ENCODE measurements around the gene ITIH4.

Gene ITIH4

DNA sequence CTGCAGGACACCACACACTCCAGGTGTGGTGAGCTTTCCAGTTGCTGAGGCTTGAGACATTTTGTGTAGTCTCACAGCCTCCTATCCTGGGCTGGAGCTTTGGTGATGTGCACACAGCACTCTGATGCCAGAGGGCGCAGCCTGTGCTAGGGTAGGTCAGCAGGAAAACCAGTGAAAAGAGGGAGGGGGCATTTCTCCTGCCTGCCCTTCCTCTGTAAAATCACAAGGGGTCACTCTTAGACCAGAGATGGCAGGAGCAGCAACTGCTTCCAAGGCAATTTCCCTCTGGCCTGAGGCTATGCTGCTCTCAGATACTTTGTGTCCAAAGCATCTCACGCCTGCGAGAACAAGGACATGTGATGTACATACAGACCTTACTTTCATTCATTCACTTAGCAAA is 20.9 kb upstream of the ITIH4 start:
- no peak overlapping the region for H3K27ac ChIP-seq
- no peak for DNase-seq (ENCODE audit: low read depth, low spot score)

DNA sequence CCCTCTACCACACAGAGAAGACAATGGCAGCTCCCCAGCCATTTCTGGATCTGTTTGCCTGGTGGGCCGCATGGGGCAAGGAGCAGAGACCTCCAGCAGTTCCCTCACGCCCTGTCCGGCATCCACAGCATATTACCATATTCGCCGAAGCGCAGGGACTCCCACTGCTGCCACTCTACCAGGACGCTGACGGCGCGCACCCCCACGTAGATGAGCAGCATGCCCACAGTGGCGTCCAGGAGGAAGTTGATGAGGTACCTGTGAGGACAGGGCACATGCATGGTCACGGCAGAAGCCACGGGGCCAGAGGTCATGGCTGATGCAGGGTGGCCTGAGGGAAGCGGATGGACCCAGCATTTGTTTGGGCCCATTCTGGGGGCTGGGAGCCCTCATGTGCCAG is 19.2 kb upstream of the ITIH4 start:
- DNase-seq (ENCODE audit: low read depth, low spot score): no peak
- no peak overlapping the region for H3K27ac ChIP-seq

DNA sequence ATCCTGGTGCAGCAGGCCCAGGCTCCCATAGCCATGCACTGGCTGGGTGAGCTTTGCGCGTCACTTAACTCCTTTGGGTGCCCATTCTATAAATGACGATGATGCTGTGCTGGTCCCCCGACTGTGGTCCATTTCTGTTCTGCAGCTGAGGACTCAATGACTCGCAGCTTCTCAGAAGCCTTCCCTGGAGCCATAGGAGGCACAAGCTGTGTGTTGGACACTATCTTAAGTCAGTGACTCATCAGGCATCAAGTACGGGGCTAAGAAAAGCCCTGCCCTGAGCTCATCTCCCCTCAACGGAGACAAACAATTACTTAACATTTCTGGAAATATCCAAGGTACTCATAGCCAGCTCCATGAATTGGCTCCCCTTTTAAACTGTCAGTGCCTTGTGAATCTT is 18.1 kb upstream of the ITIH4 start:
- no peak overlapping the region for H3K27ac ChIP-seq

DNA sequence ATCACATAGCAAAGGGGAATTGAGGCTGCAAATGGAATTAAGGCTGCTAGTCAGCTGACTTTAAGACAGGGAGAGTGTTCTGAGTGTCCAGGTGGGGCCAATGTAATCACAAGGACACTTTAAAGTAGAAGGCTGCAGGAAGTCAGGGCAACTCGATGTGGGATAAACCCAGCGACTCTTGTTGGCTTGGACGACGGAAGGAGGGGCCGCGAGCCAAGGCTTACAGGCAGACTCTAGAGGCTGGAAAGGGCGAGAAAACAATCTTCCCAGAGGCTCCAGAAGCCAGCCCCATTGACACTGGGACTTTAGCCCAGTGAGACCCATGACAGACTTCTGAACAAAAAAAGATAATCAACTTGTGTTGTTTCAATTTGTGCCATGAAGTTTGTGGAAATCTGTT is 17.3 kb upstream of the ITIH4 start:
- H3K27ac ChIP-seq: no peak overlapping the region
- DNase-seq (ENCODE audit: low read depth, low spot score): no peak

More for the DNA sequence above, 18.1 kb upstream of the ITIH4 start:
- DNase-seq (ENCODE audit: low read depth, low spot score): no peak

DNA sequence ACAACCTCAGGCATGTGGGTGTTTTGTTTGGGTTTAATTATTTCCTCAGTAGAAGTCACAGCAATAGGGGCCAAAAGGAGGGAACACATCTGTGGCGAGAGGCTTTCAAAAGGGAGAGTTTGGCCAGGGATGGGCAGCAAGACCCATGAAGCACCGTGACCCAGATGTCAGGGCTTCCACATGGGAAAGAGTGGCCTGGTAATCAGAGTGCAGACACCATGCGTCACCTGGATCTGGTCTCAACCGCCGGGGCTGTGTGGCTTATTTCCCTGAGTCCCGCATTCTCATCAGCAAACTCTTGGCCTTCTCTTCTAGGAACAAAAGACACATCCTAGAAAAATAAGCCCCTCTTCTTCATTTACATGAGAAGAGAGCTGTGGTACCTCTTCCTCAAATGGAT is 16.8 kb upstream of the ITIH4 start:
- DNase-seq (ENCODE audit: low read depth, low spot score): no peak
- no peak overlapping the region for H3K27ac ChIP-seq

DNA sequence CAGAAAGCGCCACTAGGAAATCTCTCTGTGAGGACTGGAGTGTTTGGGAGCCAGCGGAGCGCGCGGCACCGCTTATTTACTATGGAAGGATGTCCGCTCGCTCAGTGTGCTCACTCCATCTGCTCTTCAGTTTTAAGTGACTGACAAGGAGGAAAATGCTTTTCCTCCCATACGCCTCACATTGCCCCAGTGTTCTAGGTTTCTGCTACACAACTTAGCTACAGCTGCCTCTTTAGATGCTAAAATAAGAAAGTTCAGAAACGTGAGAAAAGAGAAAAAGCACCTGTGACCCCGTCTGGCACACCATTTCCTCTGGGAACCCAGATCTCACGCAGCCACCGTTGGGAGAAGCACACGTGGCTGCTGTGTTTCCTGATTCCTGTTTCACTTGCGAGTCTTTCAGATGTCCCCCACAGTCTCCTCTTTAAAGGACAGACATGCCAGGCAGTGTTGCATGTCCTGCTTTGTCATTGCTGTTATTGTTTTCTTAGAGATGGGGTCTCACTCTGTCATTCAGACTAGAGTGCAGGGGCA is 16.0 kb upstream of the ITIH4 start:
- no peak for DNase-seq (ENCODE audit: low read depth, low spot score)
- H3K27ac ChIP-seq: no peak overlapping the region

DNA sequence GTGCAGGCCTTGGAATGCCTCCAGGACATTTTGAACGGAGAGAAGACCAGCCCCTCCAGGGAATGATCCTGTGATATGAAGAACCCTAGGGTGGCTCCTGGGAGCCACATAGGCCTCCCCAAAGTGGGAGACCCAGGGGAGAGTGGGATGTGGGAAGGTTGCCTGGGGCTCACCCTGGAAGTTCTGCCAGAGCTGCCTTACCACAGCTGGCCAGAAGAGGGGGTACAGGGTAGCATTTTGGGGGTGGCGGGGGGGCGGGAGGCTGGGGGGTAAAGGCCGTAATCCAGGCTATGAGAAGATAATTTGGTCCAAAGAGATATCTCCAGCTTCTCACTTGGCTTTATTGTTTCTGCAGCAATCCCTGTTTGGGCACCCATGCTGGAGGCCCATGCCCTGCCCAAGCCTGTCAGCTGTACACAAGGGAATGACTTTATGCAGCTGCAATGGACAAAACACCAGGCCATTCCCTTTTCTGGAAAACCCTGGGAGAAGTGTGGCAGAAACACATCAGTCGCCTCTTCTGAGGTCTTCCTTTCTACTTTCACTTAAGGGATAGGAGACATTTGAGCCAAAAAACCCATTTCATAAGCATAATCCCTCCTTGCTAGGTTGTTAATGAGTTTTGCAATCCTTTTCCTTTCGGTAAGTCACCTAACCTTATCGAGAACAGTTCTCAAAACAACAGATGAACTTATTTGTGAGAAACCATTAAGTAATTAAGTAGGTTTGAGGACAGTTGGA is 15.4 kb upstream of the ITIH4 start:
- DNase-seq (ENCODE audit: low read depth, low spot score): no peak
- H3K27ac ChIP-seq: no peak overlapping the region

DNA sequence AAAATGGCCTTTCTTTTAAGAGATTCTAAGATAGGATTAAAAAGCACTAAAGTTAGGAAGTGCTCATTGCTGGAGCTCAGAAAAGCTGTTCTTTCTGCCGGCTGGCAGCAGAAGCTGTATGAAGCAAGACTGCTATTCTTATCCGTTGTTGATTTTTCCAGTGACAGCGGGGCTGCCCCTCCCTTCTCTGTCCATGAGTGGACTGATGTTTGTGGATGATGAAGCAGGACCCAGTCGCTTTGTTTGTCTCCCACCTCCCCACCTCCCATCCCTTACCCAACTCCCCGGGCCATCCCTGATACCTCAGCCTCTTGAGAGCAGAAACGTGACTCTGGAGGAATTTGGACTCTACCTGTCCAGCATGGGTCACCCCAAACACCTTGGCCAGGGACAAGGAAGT is 14.7 kb upstream of the ITIH4 start:
- DNase-seq (ENCODE audit: low read depth, low spot score): no peak
- H3K27ac ChIP-seq: no peak overlapping the region

DNA sequence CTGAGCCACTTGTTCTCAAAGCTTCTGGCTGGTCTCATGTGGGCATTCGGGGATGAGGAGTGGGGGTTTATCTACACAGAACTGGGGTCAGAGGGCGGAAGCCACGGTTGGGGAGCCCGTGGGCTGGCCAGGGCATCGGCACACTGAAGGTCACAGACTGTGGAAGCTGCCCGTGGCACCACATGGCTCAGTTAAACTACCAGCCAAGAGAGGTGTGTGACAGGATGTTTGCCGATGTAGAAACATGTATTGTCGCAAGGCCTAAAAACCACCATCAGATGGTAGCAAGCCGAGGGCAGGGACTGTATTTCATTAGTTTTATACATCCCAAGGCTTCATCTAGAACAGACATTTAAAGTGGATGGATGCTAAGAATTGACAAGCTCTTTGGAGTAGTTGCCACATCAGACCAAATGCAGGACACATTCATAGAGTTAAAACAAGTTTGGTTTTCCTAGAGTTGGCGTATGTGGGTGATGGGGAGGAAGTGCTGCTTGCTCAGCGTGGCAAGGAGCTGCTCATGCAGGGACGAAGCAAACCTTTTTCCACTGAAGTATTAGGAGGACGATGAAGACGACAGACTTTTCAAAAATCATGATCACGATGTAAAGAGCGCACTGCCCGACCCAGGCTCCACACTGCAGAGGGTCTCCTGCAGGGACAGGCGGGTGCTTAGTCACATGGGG is 14.0 kb upstream of the ITIH4 start:
- H3K27ac ChIP-seq: no peak overlapping the region
- DNase-seq (ENCODE audit: low read depth, low spot score): no peak

DNA sequence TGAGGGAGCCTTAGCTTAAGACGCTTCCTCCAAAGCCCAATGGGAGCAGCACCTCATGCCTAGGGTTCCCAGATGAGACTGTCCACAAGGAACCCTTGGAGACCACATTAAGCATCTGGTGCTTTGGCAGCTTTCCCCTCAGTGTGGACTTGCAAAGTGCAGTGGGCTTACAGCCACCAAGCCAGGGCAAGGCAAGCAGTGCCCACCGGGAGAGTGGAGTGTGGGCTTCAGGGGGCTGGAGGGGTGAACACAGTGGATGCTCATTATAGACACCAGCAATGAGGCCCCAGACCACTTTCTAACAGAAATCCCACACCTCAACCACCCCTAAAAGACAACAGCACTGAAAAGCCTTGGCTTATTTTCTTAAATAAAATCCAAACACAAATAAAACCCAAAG is 13.4 kb upstream of the ITIH4 start:
- no peak overlapping the region for H3K27ac ChIP-seq
- DNase-seq (ENCODE audit: low read depth, low spot score): no peak

DNA sequence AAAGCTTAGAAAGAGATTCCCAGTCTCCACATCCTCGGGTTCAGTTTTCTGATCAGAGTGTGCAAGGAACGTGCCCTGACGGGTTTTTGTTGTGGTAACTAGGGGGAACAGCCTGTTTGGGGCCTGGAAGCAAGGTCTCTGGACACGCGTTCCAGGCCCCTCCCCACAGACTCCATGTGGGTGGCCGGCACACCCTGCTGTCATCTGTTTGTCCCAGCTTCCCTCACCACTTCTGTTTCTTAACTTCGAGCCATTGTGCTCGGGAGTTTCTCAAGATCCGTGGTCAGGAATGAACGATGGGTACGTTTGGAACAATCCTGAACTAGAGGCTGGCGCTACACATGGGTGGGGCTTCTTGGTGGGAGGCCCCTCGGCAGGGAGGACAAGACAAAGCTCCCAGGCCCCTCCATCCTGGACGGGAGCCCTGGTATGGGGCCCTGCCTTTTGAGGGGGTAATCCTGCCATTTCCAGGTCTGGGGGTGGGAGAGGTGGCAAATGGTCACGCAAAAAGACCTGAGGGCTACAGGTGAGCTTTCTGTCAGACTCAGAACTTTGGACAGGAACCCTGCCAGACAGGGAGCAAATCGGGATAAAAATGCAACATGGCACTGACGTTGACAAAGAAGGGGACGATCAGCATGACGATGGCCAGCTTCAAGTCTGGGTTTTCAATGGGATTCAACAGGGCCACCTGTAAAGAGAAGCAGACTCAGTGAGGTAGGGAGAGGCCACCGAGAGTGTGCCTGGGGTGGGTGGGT is 12.8 kb upstream of the ITIH4 start:
- no peak overlapping the region for H3K27ac ChIP-seq
- DNase-seq (ENCODE audit: low read depth, low spot score): no peak

DNA sequence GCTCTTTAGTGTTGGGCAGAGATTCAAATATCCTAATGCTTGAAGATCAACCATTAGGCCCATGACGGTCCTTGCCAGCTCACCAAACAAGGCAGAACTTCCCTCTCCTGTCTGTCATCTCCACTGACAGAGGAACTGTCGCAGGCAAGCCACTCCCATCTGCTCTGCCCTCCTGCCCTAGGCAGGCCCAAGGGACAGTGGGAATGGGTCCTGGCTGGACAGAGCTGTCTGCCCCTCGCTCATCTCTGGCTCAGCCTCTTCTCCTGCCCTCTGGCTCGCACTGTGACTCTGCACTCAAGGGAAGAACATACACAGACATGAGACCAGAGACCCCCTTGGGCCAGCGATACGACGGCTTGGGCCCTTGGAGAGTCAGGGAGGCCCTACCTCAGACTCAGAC is 12.0 kb upstream of the ITIH4 start:
- H3K27ac ChIP-seq: no peak overlapping the region

DNA sequence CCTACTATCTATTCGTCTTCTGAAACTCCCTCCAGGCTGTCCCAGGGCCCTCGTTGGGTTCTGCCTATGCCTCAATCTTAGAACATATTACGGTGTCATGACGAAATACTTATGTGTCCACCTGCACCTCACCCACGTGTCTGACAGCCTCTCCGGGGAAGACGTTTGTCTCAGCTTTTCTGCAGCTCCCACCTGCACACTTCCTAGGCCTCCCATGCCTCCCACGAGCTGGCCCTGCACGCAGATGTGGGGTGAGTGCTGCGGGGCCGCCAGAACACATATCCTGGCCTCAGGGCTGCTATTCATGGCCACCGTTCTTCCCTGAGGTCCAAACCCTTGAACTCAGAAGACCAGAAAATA is 11.5 kb upstream of the ITIH4 start:
- no peak overlapping the region for H3K27ac ChIP-seq
- DNase-seq (ENCODE audit: low read depth, low spot score): no peak

More for the DNA sequence above, 12.0 kb upstream of the ITIH4 start:
- DNase-seq (ENCODE audit: low read depth, low spot score): no peak

DNA sequence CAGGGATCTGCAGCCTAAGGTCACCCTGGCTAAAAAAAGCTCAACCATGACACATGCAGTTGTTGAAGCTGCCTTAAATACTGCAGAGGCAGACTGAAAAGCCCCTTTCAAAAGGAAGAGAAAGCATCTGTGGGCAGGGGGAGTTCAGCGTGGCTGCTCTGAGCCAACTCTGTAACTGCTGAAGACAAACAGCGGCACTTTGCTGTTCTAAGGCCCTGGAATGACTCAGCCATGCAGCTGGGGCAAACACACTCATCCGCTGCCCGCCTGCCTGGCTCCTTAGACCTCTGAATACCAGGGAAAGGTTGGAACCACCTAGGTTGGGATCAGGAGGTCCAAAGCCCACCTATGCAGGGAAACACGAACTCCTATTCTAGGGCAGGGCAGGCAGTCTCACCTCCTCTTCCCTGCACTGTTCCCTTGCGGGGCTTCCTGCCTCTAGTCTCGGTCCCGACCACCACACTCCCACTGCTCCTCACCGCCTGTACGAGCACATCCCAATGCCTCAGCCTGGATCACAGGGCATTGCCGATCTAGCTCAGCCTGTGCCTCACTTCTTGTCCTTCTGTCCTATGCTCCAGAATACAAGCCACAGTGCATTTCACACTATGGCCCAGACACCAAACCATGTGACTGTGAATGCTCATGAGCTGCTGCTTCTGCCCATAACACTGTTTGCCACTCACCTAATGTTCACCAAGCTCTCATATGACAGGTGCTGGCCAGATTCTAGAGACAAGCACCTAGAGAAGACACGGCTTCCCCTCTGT is 10.9 kb upstream of the ITIH4 start:
- DNase-seq (ENCODE audit: low read depth, low spot score): no peak
- H3K27ac ChIP-seq: no peak overlapping the region

DNA sequence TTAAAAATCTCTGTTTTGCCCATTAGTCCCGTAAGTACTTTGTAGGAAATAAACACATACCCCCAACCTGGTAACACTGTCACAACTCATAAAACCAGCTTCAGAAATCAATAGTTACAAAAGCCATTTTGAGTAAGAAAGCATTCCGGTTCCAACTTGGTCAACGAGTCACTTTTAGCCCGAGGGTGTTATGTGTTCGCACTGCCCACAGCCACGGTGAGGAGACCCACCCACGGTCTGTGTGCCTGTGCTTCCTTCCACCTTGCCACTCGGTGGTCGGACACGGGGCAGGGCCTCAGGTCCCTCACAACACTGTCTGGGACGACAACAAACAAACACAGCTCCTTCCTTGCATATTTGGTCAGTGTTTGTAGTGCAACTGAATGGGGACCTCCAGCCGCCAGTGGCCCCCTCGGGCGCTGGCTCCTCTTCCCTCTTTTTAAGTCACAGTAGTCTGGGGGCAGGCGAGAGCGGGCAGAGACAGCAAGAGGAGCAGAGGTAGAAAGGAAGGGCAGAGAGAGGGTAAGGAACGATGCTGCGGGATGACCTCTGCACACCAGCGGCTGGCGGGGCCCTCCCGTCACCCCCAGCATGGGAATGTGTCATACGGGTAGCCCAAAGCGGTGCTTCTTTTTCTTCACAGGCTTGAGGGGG is 9.5 kb upstream of the ITIH4 start:
- no peak for DNase-seq (ENCODE audit: low read depth, low spot score)
- H3K27ac ChIP-seq: no peak overlapping the region

DNA sequence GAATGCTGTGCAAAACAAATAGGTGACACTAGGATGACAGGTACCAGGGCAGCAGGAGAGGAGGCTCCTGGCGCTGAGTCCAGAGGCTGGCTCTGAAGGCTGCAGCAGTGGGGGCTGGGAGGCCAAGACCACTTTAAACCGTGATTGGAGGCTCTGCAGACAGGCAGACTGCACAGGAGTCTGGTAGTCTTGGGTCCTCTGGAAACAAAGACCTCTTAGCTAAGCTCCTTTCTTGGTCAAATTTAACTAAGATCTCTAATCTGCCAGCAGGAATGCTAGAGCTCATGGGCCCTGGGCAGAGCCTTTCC is 8.8 kb upstream of the ITIH4 start:
- DNase-seq (ENCODE audit: low read depth, low spot score): no peak

DNA sequence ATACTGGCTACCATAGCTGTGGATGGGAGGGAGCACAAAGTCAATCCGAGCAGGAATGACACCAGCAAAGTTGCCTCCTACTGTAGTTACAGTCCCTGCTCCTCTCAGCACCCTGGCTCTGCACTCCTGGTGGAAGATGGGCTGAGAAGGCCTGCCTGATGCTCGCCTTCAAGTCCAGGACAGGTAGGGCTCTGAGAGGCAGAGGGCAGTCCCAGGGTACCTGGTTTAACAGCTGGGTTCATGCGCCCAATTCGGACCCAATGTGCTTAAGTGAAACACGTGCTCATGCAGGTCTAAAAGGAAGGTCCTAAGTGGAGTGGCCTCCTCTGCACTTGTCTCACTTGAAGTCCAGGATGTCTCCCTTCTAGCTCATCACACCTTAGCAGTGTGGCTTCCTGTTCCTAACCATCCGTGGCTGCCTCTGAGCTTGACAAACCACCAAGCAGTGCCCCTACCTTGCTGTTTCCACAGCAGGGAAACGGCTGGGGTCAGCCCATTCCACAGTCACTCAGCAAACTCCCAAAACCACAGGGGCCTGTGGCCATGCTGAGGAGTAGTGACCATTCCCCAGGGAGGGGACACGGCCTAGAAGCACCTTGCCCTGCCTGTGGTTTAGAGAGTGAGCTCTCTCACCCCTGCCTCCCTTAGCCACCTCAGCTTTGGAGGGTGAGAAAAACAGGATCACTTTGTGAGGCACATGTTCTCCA is 8.2 kb upstream of the ITIH4 start:
- no peak overlapping the region for H3K27ac ChIP-seq
- no peak for DNase-seq (ENCODE audit: low read depth, low spot score)

More for the DNA sequence above, 8.8 kb upstream of the ITIH4 start:
- H3K27ac ChIP-seq: no peak overlapping the region

DNA sequence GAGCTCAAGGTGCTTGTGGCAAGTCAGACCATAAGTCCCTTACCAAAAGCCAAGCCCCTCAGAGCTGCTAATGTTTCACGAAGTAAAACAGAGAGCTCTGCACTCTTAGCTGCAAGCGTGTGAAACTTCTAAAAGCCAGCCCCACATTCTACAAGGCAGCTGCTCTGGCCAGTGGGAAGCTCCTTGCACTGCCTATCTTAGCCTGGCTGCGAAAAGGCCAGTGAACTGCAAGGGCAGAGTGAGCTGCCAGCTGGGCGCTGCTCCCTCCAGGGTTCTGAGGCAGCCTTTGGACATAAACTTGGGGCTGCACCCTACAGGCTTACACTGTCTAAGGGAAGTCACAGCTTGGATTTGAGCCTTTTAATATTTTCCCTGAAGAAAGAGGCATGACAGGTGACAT is 6.5 kb upstream of the ITIH4 start:
- no peak overlapping the region for H3K27ac ChIP-seq
- no peak for DNase-seq (ENCODE audit: low read depth, low spot score)

DNA sequence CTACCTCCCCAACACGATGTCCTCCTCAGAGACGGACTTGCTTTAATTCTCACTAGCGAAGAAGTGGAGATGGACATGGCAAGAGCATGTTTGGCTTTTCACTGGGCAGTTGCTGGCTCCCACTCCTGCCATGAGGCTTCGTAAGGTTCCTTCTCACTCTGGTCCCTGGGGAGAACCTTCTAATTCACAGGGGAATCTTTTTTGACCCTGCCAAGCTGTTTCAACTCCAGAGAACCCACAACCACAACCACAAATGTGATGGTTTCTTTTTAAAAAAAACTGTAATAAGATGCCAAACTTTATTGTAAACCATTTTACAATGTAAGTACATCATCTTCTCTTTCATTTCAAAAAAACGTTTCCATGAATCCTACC is 6.0 kb upstream of the ITIH4 start:
- no peak for DNase-seq (ENCODE audit: low read depth, low spot score)
- no peak overlapping the region for H3K27ac ChIP-seq
